CD4-positive, alpha-beta T cell treated with Interleukin-4 for 4 hours (primary cell): ENCODE data around the gene TPRG1.
"Not testable (repeated sequence)": the region's sequence is repeated elsewhere in the genome, so short reads cannot be mapped to it uniquely, and the experiment has no call there.

ENCODE experiments used
- DNase-seq: peaks from one replicate; pipeline ENCODE4 v3.0.0-alpha.2; 2020

The TPRG1 gene

GRCh38 chr3:189320511-189320910 is 148.7 kb downstream of the TPRG1 start:
- DNase-seq = no peak

GRCh38 chr3:189322339-189322738 is 150.6 kb downstream of the TPRG1 start:
- DNase-seq = no peak

GRCh38 chr3:189324538-189325138 is 152.9 kb downstream of the TPRG1 start:
- peak; percentile 96 for DNase-seq

GRCh38 chr3:189325454-189325853 is 153.7 kb downstream of the TPRG1 start:
- DNase-seq = no peak

GRCh38 chr3:189329630-189330029 is 157.9 kb downstream of the TPRG1 start:
- DNase-seq = not testable (repeated sequence)

- no peak for DNase-seq
Measured at GRCh38 chr3:189330066-189330465, 158.3 kb downstream of the TPRG1 start.

GRCh38 chr3:189331002-189331418 is 159.2 kb downstream of the TPRG1 start:
- peak; percentile 50 for DNase-seq

- peak; percentile 66 for DNase-seq
Measured at GRCh38 chr3:189334064-189334920, 162.5 kb downstream of the TPRG1 start.

- DNase-seq = no peak
Measured at GRCh38 chr3:189337673-189338091, 165.9 kb downstream of the TPRG1 start.

- DNase-seq = no peak
Measured at GRCh38 chr3:189338366-189338765, 166.6 kb downstream of the TPRG1 start.

GRCh38 chr3:189339996-189340395 is 168.2 kb downstream of the TPRG1 start:
- no peak for DNase-seq

- no peak for DNase-seq
Measured at GRCh38 chr3:189340680-189341460, 169.1 kb downstream of the TPRG1 start.

GRCh38 chr3:189342811-189343210 is 171.0 kb downstream of the TPRG1 start:
- DNase-seq = no peak

GRCh38 chr3:189344996-189345395 is 173.2 kb downstream of the TPRG1 start:
- no peak for DNase-seq

GRCh38 chr3:189349772-189350171 is 178.0 kb downstream of the TPRG1 start:
- no peak for DNase-seq

GRCh38 chr3:189353318-189353965 is 181.7 kb downstream of the TPRG1 start:
- DNase-seq = no peak

- no peak for DNase-seq
Measured at GRCh38 chr3:189353988-189354889, 182.5 kb downstream of the TPRG1 start.

- no peak for DNase-seq
Measured at GRCh38 chr3:189355115-189355480, 183.3 kb downstream of the TPRG1 start.

GRCh38 chr3:189355481-189356201 is 183.9 kb downstream of the TPRG1 start:
- DNase-seq = peak; percentile 86

GRCh38 chr3:189360291-189360690 is 188.5 kb downstream of the TPRG1 start:
- DNase-seq = no peak
